Lung microvascular endothelial cell (primary cell): ENCODE data around the gene TRAF3IP1. TPM values are rescaled to one million over a fixed set of nuclear protein-coding genes. Genes with fewer than 3 reads are reported as not detected.
"Not testable (repeated sequence)": the region's sequence is repeated elsewhere in the genome, so short reads cannot be mapped to it uniquely, and the experiment has no call there.

Experiments used
- DNase-seq, 2 donors: peaks; one replicate each; pipeline versions ENCODE4 v3.0.0 to v3.0.0-alpha.2; 2010; ENCODE audit warnings: low read depth in 2 of 2
- total RNA-seq: library from RNA; depleted of rRNA; stranded (reverse); fragments of >200 nt; gene quantifications from 2 replicates; pipeline ENCODE4 v1.2.1, GENCODE V29; 2014

Gene TRAF3IP1
- total RNA-seq, 1 donor from 2014 or later: 2.6 TPM

DNA sequence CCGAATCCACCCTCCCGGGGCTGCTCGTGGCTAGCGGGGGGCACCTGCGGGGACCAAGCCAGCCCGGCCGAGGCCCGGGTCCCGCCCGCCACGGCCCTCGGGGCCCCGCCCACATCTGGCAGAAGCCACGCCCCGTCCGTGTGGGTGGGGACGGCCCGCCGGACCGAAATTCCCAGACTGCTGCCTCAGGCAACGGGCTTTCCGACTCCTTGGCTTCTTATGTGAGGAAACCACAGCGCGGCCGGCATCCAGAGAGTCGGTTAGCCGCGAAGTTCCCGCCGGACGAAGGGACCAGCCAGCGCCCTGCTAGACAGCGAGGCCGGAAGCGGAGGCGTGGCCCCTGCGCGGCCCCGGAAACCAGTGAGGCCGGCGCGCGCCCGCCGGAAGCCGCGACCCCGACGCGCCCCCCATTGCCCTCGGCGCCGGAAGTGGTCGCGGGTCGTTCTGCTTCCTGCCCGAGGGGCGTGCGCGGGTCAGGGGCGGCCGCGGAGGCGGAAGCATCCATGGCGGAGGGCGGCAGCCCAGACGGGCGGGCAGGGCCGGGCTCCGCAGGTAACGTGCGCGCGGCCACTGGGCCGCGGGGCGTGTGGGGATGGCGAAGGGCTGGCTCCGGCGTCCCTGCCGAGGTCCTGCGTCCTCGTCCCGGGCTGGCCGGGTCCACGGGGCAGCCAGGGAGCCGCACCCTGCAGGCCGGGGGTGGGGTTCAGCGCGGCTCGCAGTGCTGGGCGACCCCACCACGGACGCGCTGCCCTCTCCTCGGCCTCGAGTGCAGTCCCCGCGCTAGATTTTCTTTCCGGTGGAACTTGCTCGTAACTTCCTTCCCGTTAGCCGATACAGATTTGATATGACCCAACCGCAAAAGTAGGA is 106.5 kb downstream of the TRAF3IP1 start, which contains the start of gene ASB1:
TSS of gene ASB1 (plus strand) at position 360 of the 867 bp plus-strand sequence. CDS start at position 504, 144 bp downstream.
- DNase-seq: peak; percentile 73 to 81

DNA sequence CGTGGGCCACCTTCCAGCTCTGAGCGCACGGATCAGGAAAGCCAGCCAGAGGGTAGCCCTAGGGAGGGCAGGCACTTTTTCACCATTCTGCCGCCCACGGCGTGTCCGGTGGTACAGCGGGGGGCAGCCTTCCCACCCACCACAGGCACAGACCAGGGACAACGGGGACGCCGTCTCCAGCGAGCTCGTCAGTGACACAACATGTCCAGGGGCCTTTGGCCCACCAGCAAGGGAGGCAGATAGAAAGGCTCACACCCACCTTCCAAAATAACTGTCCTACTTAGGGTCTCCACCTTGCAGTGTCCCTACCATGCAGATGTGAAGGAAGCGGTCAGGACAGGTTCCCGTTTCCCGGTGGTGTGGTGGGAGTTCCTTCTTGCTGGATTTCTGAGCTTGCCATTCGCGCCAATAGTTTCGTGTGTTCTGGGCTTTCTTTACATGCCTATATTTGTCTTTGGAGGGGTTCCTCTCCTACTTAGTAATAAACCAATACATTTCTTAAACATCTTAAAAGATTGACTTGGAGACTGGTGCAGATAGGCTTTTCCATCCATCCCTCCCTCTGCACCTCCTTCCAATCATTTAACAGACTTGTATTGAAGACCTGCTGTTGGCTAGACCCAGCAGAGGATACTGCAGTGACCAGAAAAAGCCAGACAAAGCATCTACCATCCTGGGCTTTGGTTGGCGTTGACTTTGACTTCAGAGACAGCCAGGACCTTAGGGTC is 107.3 kb downstream of the TRAF3IP1 start:
- DNase-seq: no peak

DNA sequence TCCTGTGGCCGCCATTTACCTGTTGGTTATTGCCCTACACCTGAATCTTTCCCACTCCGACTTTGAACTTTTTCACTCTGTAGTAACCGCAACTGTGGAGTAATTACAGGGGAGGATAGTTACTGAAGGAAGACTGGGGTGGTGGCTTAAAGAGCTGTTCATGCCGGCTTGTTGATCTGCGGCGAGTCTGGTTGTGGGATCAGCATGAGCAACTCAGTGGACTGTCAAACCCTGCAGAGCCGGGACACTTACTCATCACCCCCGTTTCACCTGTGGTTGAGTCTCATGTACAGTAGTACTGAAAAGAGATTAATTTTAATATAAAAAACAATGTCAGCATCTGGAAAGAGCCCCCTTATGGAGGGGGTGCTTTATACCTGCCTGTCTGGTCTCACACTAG is 108.5 kb downstream of the TRAF3IP1 start:
- no peak for DNase-seq

DNA sequence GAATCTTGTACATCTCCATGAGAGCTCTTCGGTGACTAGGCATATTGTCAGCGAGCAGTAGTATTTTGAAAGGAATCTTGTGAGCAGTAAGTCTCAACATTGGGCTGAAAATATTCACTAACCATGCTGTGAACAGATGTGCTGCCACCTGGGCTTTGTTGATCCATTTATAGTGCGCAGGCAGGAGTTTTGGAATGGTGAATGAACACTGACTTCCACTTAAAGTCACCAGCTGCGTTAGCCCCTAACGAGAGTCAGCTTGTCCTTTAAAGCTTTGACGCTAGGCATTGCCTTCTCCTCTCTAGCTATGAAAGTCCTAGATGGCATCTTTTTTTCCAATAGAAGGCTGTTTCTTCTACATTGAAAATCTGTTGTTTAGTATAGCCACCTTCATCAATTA is 110.5 kb downstream of the TRAF3IP1 start:
- no peak for DNase-seq

DNA sequence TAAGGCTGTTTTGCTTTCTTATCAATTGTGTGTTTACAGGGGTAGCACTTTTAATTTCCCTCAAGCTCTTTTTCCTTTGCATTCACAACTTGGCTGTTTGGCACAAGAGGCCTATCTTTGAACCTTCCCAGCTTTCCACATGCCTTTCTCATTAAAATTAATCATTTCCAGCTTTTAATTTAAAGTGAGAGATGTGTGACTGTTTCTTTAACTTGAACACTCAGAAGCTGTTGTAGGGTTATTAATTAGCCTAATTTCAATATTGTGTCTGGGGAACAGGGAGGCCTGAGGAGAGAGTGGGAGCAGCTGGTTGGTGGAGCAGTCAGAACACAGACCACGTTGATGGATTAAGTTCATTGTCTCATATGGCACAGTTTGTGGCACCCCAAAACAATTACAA is 111.1 kb downstream of the TRAF3IP1 start:
- DNase-seq: no peak

DNA sequence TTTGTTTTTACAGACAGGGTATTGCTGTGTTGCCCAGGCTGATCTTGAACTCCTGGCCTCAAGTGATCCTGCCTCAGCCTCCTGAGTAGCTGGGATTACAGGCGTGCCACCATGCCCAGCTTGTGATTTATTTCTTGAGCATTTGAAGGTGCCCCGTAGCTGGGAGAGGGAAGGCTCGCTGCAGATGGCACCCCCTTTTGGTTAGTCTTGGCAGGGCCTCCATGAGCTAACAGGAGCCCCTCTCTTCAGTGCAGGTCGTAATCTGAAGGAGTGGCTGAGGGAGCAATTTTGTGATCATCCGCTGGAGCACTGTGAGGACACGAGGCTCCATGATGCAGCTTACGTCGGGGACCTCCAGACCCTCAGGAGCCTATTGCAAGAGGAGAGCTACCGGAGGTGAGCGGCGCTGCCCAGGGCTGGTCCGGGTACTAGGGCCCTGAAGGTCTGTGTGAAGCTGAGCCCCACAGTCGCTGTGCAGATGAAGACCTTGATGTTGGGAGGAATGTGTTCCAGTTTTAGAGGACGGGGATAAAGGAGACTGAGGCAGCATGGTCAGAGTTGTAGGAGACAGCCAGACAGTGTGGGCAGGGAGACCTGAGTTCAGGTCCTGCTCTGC is 113.1 kb downstream of the TRAF3IP1 start:
- no peak for DNase-seq

DNA sequence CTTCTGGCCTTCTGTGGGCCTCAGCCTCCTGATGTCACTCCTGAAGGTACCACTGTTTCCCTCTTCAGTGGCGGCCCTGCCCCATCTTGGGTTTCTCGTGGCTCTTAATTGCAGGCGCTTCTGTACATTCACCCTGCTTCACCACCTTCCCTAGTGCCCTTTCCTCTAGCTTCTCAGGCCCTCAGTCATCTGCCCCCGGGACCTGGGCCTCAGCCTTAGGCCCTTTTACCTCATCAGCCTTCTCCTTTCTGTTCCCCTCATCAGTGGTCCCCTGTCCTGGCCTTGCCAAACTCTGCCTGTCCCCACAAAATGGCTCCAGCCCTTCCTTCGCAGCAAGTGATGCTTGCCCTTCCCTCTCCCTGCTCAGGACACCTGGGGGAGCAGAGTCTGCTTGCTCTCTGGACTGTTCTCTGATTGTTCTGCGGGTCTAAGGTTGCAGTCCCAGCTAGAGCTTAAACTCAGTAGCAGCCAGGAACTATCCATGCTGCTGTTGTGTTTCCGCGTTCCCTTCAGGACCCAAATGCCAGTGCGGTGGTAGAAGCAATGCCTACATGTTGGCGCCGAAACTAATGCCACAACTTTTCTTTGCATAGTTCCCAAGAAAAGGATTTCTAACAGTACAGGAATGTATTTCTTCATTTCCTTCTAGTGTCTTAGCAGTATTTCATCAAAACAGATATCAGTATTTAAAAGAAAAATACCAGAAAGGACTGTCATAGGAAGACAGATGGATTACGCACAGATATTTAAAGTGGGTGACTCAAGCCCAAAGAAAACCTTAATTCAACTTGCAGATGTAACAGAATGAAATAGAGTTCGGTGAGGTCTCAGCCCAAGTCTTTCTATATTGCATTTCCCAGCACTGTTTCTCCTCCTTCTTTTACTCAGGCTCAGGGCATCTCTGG is 113.9 kb downstream of the TRAF3IP1 start:
- peak in 1 of 2 donors; percentile 43 for DNase-seq

DNA sequence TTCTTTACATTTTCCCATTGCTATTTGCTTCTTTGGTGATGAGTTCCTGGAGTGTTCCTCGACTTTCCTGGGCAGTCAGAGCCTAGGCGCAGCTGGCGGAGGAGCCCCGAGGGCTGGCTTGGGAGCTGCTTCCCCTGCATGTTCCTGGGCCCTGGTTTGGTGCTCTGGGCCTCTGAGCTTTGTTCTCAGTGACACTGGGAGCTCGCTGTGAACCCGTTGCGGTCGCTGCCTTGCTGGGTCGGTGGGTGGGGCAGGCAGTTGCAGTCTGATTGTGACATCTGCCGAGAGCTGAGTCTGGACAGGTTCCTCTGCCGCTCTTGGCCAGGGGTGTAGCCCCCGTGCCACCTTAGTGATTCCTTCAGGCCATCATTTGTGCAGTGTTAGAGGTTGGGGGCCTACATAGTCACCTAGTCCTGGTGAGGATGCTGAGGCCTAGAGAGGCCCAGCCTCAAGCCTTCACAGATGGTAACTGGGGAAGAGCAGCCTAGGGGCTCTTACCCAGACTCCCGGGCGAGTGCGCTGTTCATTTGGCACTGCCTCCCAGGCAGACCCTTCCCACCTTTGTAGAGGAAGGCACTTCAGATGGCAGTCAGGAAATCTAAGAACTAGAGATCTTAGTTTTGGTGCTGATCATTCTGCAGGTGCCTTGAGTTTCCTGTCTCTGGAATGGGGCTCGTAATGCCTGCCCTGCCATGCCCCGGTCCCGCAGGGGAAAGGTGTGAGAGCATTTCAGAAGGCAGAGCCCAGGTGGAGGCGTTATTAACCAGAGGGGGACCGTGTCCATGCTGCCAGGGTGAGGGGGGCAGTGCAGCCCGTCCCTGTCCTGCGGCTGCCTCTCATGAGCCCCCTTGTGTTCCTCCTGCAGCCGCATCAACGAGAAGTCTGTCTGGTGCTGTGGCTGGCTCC is 114.8 kb downstream of the TRAF3IP1 start:
- DNase-seq: no peak

DNA sequence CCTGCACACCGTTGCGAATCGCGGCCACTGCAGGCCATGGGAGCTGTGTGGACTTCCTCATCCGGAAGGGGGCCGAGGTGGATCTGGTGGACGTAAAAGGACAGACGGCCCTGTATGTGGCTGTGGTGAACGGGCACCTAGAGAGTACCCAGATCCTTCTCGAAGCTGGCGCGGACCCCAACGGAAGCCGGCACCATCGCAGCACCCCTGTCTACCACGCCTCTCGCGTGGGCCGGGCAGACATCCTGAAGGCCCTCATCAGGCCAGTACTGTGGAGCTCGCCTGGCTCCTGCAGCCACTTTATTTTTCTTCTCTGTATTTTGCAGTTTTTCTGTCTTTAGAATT is 115.4 kb downstream of the TRAF3IP1 start:
- DNase-seq: no peak

DNA sequence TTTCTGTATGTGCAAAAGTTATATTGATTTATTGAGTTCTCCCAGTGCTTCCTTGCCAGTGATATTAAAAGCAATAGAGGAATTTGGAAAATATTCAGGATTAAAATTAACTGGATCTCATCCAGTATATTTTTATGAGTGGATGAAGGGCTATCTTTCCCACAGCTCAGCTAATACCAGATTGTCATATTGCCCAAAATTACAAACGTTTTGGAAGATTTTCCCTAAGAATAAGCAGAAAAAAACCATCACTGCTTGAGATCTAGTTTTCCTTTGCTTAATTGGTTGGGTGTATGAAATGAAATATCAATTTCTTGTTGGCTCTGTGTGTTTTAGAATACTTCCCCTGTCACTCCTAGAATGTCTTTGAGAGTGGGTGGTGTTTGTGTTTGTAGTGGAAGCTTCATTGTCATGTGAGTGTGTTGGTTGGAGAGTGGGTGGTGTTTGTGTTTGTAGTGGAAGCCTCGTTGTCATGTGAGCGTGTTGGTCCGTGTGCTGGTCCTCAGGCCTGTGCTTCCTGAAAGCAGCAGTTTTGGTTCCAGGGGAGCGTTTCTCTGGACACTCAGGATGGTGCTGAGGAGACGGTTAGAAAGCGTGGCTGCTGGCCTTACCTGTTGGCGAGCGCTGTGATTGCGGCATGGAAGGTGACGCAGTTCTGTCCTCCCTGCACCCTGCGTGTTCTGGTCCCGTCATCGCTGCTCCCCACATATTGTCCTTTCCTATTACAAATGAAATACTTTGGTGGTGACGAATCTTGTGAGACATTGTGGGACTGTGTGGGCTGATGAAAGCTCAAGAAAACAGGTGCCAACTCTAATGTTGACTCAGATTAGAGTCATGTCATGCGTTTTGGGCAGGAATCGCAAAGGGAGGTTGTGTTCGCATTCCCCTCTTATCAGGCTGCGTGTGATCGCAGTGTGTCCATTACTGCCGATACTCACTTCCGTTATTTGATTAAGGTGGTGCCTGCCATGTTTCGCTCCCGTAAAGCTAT is 118.8 kb downstream of the TRAF3IP1 start:
- DNase-seq: peak; percentile 51 to 81

DNA sequence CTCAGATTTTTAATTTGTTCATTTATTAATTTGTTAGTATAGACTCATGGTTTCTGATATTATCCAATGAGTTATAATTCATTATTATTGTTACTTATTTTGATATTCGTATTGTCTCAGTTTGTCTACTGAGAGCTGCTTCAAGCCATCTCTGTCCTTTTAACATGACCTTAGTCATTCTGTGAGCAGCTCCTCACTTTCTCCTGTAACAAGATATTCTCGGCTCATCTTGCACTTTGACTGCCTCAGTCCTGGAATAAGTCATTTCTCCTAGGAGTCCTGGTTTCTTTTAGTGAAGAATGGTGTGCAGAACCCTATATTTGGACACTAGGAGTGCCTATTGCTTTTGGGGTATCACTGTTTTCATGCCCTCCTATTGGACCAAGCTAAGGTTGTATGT is 119.6 kb downstream of the TRAF3IP1 start:
- DNase-seq: no peak

DNA sequence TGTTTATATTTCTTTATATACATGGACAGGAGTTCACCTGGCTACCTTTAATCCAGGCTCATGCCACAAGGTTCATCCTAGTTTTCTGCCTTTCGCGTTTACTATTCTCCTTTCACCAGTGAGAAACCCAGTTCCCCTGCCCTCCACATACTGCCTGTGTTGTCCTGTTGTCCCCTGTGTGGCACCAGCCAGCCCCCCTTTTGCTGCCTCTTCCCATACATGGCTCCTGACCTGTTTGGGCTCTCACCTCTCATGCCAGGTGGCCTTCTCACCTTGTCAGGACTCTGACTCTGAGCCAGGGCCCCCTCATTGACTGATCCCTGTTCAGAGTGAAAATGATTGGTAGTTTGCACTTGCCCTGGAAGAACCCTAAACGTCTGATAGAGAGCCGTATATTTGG is 120.0 kb downstream of the TRAF3IP1 start:
- DNase-seq: no peak

DNA sequence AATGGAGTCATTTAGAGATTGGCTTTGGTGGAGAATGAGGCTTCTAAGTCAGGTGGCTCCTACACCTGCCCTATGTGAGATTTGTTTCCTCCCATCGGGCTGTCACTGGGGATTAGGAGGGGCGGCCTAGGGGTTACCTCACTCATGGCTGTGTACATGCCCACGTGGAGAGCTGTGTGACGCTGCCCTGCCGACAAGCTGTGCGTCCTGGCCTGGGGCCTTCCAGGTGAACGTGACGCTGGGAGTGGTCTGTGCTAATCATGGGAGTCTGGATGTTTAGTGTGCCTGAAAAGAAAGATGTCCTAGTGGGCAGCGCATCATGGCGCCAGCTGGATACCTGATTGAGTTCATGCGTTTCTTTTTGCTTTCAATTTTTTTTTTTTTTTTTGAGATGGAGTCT is 120.4 kb downstream of the TRAF3IP1 start:
- no peak for DNase-seq

DNA sequence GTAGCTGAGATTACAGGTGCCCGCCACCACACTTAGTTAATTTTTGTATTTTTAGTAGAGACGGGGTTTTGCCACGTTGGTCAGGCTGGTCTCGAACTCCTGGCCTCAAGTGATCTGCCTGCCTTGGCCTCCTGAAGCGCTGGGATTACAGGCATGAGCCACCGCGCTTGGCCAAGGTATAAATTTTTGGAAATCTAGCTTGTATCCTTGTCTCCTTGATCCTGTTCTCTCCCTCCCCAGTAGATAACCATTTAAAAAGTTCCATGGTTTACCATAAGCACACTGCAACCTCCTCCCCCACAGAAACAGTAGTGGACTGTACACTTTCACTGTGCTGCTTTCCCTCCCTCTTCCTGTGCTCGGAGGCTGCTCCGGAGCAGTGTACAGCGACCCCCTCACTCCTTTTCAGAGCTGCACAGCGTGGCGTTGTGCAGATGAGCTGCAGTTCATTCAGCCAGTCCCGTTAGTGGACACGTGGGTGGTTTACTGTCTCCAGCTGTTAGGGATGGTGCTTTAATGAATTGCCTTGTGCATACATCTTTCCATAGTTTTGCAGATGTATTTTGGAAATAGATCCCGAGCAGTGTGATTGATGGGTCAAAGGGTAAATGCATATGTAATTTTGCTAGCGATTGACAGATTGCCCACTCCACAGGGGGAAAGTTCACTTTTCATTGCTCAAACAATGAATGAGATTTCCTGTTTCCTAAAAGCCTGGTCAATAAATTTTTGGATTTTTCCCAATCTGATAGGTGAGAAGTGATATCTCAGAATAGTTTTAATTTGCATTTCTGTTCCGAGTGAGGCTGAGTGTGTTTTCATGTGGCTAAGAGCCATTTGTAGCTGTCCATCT is 121.2 kb downstream of the TRAF3IP1 start:
- DNase-seq: peak in 1 of 2 donors; percentile 47

DNA sequence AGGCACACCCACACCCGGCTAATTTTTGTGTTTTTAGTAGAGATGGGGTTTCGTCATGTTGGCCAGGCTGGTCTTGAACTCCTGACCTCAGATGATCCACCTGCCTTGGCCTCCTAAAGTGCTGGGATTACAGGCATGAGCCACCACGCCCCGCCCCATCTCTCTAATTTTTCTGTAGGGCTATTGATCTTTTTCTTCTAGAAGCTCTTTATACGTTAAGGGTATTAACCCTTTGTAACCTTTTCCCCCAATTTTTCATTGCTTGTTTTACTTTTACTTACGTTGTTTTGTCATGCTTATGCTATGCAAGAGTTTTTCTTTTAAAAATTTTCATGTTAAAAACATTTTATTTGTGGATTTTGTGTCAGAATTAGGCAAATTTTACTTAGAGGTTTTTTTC is 121.9 kb downstream of the TRAF3IP1 start:
- DNase-seq: not testable (repeated sequence)

DNA sequence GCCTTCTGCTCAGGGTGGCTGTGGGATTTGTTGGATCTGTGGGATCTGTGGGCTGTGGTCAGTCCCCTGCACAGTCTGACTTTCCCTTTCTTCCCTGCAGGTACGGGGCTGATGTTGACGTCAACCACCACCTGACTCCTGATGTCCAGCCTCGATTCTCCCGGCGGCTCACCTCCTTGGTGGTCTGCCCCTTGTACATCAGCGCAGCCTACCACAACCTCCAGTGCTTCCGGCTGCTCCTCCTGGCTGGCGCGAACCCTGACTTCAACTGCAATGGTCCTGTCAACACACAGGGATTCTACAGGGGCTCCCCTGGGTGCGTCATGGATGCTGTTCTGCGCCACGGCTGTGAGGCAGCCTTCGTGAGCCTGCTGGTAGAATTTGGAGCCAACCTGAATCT is 123.9 kb downstream of the TRAF3IP1 start:
- DNase-seq: no peak

DNA sequence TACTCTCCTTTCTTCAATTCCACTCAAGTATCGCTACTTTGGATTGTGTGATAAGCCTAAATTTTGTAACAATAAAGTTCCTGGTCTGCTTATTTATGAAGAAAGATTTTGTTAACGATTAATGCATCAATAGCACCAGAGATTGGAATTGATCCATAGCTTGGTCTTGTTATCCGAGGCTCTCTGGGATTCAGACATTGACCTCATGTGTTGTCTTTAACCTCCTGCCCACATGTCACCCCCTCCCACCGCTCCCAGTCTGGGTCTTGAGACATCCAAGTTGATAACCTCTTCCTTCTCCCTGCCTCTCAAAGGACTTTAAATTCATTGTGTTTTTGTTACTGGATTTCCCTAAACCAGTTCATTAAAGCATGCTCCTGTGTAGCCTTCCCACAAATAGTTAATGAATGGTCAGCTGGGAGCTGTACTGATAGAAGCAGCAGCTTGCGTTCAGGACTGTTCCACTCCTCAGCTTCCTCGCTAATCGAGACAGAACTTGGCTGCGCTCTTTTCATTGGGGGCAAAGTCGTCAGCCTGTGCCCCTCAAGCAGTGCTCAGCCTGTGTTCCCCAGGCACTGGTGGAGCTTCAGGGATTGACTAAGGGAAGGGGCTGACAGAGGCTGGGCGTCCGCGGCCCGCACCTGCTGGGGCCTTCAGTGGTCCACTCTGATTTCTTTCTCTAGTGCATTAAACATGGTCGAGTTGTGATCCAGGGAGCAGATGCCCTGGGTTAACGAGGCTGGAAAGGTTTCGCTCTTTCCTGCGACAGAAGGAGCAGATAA is 125.3 kb downstream of the TRAF3IP1 start:
- DNase-seq: no peak
